Fibroblast of villous mesenchyme (primary cell): Measurements from ENCODE around the gene CAMTA2. TPM values are rescaled to one million over a fixed set of nuclear protein-coding genes. Genes with fewer than 3 reads are reported as not detected.

ENCODE experiments used
- DNase-seq: peaks from one replicate; pipeline ENCODE4 v3.0.0-alpha.2; 2010; ENCODE audit warnings: low read depth
- H3K4me3 ChIP-seq: 2 replicates; pipeline ENCODE4 v1.5.1; 2011; ENCODE audit warnings: low read depth, mild to moderate bottlenecking, low read length
- total RNA-seq: library from RNA; depleted of rRNA; stranded (reverse); fragments of >200 nt; gene quantifications from 2 replicates; pipeline ENCODE4 v1.2.3, GENCODE V29; 2012
- TF ChIP-seq, protein P1 (sequence below): IDR thresholded peaks from 2 replicates; pipeline ENCODE4 v1.5.1; 2012; ENCODE audit warnings: low read depth, mild to moderate bottlenecking, low read length; ENCODE audit not compliant: insufficient read depth

Gene CAMTA2
- total RNA-seq, 1 donor: 15.1 TPM

DNA sequence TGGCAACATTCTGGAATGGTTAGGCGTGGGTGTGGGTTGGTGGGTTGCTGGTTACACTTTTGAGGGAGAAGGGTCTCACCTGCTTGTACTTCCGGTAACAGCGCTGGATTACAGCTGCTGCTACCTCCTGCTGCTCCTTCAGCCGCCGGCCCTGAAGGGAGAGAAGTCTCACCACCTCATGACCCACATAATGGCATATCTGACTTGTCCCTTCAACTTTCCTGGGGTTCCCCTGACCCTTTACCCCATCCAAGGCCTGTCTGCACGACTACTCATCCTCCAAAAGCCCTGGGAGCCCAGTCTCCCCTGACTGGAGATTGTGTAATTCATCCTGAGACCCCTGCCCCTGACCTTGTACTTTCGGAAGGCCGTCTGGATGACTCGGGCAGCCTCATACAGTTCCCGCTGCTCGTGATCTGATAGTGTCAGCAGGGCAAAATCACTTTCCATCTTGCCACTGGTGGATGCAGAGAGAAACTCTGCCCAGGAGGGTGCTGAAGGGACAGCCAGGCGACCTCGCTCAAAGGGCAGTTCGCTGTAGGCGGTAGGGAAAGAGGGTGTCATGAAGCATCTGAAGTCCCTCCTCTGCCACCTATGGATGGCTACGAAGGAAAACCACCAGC lies 17.8 kb downstream of the CAMTA2 start:
- peak; percentile 49 for DNase-seq
- TF ChIP-seq, protein P1, sequence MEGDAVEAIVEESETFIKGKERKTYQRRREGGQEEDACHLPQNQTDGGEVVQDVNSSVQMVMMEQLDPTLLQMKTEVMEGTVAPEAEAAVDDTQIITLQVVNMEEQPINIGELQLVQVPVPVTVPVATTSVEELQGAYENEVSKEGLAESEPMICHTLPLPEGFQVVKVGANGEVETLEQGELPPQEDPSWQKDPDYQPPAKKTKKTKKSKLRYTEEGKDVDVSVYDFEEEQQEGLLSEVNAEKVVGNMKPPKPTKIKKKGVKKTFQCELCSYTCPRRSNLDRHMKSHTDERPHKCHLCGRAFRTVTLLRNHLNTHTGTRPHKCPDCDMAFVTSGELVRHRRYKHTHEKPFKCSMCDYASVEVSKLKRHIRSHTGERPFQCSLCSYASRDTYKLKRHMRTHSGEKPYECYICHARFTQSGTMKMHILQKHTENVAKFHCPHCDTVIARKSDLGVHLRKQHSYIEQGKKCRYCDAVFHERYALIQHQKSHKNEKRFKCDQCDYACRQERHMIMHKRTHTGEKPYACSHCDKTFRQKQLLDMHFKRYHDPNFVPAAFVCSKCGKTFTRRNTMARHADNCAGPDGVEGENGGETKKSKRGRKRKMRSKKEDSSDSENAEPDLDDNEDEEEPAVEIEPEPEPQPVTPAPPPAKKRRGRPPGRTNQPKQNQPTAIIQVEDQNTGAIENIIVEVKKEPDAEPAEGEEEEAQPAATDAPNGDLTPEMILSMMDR: no peak
- peak overlapping the region; percentile 94 for H3K4me3 ChIP-seq

DNA sequence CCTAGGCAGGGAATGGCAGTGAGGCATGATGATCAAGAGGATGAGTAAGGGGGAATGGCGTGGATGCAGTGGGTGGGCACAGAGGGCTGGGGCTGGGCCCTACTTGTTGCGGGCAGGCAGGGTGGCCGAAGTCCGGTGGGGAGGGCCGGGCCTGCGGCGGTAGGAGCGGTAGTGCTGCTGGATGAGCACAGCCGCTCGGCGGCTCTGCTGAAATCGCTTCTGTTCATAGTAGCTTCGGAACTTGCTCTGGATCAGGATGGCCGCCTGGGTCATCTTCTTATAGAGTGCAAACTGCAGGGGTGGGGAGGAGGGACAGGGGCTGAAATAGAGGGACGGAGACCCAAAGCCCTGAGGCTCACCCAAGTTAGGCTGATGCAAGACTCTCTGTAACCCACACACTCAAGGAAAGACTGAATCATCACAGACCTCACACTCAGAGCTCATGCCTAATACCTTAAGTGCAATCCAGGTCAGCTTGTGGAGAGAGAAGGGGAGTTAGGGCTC lies 18.4 kb downstream of the CAMTA2 start:
- H3K4me3 ChIP-seq: peak overlapping the region; percentile 94
- TF ChIP-seq, protein P1: no peak
- peak; percentile 95 for DNase-seq

DNA sequence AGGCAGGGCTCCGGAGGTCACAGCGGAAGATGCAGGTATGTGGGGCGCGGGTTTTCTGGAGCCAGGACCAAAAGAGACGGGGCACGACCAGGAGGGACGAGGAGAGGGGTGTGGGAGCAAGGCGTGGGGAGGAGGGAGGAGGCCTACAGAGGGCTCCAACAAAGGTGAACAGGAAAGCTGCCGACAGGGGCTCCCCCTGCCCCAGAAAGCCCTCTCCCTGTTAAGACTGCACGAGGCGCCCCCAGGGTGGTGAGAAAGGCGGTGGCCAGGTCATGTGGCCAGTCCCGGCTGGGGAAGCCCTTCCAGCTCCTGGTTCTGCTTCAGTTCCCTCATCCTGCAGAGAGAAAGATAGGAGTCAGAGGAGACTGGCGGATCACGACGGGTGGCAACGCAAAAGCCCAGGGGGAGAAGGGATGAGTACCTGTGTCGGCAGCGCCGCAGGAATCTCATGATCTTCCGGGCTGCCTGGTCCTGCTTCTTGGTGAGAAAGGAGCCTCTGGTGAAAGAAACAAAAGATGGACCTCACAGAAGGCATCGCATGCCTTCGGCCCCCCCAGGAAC lies 18.9 kb downstream of the CAMTA2 start:
- DNase-seq: peak; percentile 43
- peak overlapping the region; percentile 94 for H3K4me3 ChIP-seq
- TF ChIP-seq, protein P1: no peak

DNA sequence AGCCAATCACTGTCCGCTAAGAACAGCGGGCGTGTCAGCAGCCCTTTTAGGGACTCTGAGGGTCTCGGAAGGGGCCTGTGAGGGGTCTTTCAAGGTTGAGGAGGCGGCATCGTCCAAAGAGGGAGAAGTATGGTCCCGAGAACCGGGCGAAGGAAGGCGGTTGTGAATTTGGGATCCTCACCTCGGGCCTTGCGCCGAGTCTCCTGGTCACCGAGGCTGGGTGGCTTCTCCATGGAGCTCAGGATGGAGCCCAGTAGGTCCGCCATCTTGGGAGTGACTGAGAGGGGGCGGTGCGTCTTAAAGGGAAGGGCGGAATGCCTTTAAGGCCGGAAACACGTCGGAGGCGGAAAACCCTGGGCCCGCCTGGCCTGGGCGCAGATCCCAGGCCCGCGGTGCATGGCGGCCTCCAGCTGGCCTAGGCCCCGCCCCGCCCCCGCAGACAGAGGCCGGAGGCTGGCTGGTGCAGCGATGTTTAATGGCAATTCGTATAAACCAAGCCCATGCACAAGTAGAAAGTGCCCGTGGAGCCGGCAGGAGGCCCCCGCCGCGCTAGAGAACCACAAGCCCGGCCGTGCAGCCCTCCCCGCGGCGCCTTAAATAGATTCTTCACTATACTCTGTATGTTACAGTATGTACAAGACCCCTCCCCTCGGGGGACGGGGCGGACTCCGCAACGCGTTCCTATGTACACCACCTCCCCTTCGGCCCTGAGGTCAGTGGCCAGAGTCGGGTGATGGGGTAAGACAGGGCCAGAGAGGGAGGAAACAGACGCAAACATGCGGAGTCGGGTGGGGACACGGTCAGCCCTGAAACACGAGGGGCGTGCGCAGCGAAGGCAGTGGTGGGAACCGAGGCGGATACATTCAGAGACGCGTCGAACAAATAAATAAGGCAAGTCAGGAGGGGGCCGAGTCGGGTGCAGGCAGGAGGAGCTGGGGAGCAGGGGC lies 19.7 kb downstream of the CAMTA2 start, which contains the start of gene SPAG7:
Gene SPAG7 (minus strand): TSS at position 279 of the 947 bp plus-strand sequence. CDS start 13 bp downstream, at position 266.
- peak; percentile 99 for DNase-seq
- H3K4me3 ChIP-seq: peak within 1 kb of the TSS; percentile 94
- TF ChIP-seq, protein P1: no peak

DNA sequence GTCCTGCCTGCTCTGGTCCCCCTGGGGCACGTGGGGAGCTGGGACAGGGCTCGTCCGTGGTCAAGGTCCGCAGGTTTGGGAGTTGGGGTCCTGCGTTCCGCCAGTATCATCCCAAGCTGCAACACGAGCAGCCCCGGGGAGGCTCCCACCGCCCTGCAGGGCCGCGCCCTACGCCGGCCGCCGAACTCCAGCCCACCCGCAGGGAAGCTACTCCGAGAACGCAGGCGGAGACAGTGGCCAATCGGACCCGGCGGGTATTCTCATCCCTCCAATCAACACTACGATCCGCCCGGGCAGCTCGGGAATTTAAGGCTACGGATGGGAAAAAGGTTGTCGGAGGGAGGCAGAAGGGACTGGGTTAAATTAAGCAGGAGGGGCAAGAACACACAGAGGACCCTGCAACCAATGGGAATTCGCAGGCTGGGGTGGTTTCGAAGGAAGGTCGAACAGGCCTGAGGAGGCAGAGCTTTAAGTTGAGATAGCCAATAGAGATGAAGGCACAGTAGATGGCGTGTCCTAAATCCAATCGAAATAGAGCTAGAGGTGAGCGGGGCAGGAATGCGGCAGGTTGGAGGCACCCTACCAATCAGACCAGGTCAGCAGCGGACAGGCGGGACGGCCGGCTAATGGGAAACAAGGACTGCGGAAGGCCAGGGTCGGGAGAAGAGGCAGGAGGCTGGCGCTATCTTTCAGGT lies 20.5 kb downstream of the CAMTA2 start:
- TF ChIP-seq, protein P1: no peak
- DNase-seq: peak; percentile 100
- H3K4me3 ChIP-seq: peak overlapping the region; percentile 94
